GM12878 (cell line): ENCODE measurements around the gene SP8.

ENCODE experiments used
- ATF3 ChIP-seq: IDR thresholded peaks from 2 replicates; pipeline ENCODE4 v1.6.1; 2011; ENCODE audit warnings: low read depth, mild to moderate bottlenecking, low read length, moderate library complexity, borderline replicate concordance; ENCODE audit errors: extremely low read depth
- BACH1 ChIP-seq: fragments of 450-650 bp; IDR thresholded peaks from 2 replicates; pipeline ENCODE4 v1.6.1; 2017; ENCODE audit warnings: mild to moderate bottlenecking, borderline replicate concordance
- BCLAF1 ChIP-seq: fragments of 450-650 bp; IDR thresholded peaks from 2 replicates; pipeline ENCODE4 v1.6.1; 2017; ENCODE audit warnings: antibody characterized with exemption, mild to moderate bottlenecking, moderate library complexity
- CEBPZ ChIP-seq: fragments of 150-350 bp; IDR thresholded peaks from 2 replicates; pipeline ENCODE4 v1.6.1; 2016; ENCODE audit warnings: low read depth, low read length
- CTCF ChIP-seq, 3 experiments: IDR thresholded peaks in 2 of 3; conservative IDR thresholded peaks in 1 of 3; 2 replicates each; pipeline ENCODE4 v1.5.1; 2011; ENCODE audit warnings: low read depth in 3 of 3, low read length in 3 of 3, mild to moderate bottlenecking in 3 of 3, control low read depth in 2 of 3, moderate library complexity in 2 of 3, inconsistent platforms in 1 of 3, mixed read lengths in 1 of 3; ENCODE audit not compliant: control insufficient read depth in 2 of 3, insufficient read depth in 1 of 3; ENCODE audit errors: extremely low read depth in 1 of 3
- EED ChIP-seq: sonication (generic); IDR thresholded peaks from 2 replicates; pipeline ENCODE4 v1.6.1; 2016; ENCODE audit warnings: antibody characterized with exemption, low read depth
- EZH2 ChIP-seq: IDR thresholded peaks from 2 replicates; pipeline ENCODE4 v1.6.1; 2012; ENCODE audit warnings: low read depth, mild to moderate bottlenecking, control low read depth, inconsistent platforms, low read length, borderline replicate concordance; ENCODE audit not compliant: control insufficient read depth
- HSF1 ChIP-seq: fragments of 150-350 bp; IDR thresholded peaks from 2 replicates; pipeline ENCODE4 v1.6.1; 2014; ENCODE audit warnings: mild to moderate bottlenecking, low read depth, low read length
- JUNB ChIP-seq: IDR thresholded peaks from 2 replicates; pipeline ENCODE4 v1.6.1; 2016; ENCODE audit warnings: antibody characterized with exemption, mild to moderate bottlenecking
- MAX ChIP-seq: IDR thresholded peaks from 2 replicates; pipeline ENCODE4 v1.6.1; 2012; ENCODE audit warnings: low read depth, low read length, improper control_type of control experiment
- POLR2A ChIP-seq: IDR thresholded peaks from 2 replicates; pipeline ENCODE4 v1.6.1; 2011; ENCODE audit warnings: low read depth, mild to moderate bottlenecking, low read length
- RCOR1 ChIP-seq: conservative IDR thresholded peaks from 2 replicates; pipeline ENCODE4 v1.6.1; 2012; ENCODE audit warnings: low read depth, low read length, improper control_type of control experiment
- ZNF592 ChIP-seq: fragments of 450-650 bp; IDR thresholded peaks from 2 replicates; pipeline ENCODE4 v1.6.1; 2017; ENCODE audit warnings: mild to moderate bottlenecking, moderate library complexity
- ZNF622 ChIP-seq: fragments of 450-650 bp; IDR thresholded peaks from 2 replicates; pipeline ENCODE4 v1.6.1; 2017; ENCODE audit warnings: mild to moderate bottlenecking, inconsistent platforms

GRCh38 chr7:20735346-20736065, 51.2 kb downstream of the SP8 start:
- TF ChIP-seq CTCF (IDR thresholded peaks at IDR 0.05 in 2 of 3, conservative IDR thresholded peaks at IDR 0.05 in 1 of 3; ENCODE audit: control insufficient read depth in 2 of 3, extremely low read depth in 1 of 3, insufficient read depth in 1 of 3, low read depth in 3 of 3, low read length in 3 of 3) (no peak), EZH2 (no peak), ZNF622 (no peak), BACH1 (no peak), EED (no peak), MAX (no peak), CEBPZ (no peak), JUNB (no peak), HSF1 (no peak), RCOR1 (no peak), ATF3 (no peak), ZNF592 (no peak), POLR2A (no peak), BCLAF1 (no peak)
